Ishikawa (cell line): ENCODE results near the gene SOX21.

ENCODE experiments used
- NFIC ChIP-seq: IDR thresholded peaks from 2 replicates; pipeline ENCODE4 v1.6.1; 2012
- TCF12 ChIP-seq: IDR thresholded peaks from 2 replicates; pipeline ENCODE4 v1.6.1; 2012; ENCODE audit warnings: low read depth
- TEAD4 ChIP-seq: IDR thresholded peaks from 2 replicates; pipeline ENCODE4 v1.6.1; 2012
- TF ChIP-seq, protein P1 (sequence below): IDR thresholded peaks from 2 replicates; pipeline ENCODE4 v1.6.1; 2012

- no peak for TF ChIP-seq TEAD4
- TF ChIP-seq, protein P1, sequence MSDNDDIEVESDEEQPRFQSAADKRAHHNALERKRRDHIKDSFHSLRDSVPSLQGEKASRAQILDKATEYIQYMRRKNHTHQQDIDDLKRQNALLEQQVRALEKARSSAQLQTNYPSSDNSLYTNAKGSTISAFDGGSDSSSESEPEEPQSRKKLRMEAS, result no peak
- TF ChIP-seq NFIC, result no peak
- no peak for TF ChIP-seq TCF12
Observed at GRCh38 chr13:94726425-94726824, 14.1 kb upstream of the SOX21 start.
